Measurements from ENCODE around the gene MAGEA4. TPM values are rescaled to one million over a fixed set of nuclear protein-coding genes. Genes with fewer than 3 reads are reported as not detected.

MAGEA4 gene
- total RNA-seq, 1 donor from 2014 or later: not detected

- Mint-ChIP-seq H3K27ac (no peak overlapping the region), H3K4me3 (no peak overlapping the region), H3K4me1 (no peaks in the 10 kb centered on the region), H3K9me3 (no peaks in the 10 kb centered on the region), H3K36me3 (ENCODE audit: low read depth) (no peaks in the 10 kb centered on the region), H3K27me3 (no peaks in the 10 kb centered on the region)
- ATAC-seq (ENCODE audit: low read depth) (no peak), DNase-seq (no peak)
- ChIA-PET CTCF (no interaction called here), POLR2A (no interaction called here)
- TF ChIP-seq CTCF (IDR thresholded peaks at IDR 0.05): no peak
- intact Hi-C loops (cut with micrococcal nuclease): no loop called here
Observed at GRCh38 chrX:151954730-151955129, 42.0 kb downstream of the MAGEA4 start.

- Mint-ChIP-seq H3K4me1 (no peaks in the 10 kb centered on the region), H3K27me3 (no peaks in the 10 kb centered on the region), H3K27ac (no peak overlapping the region), H3K4me3 (no peak overlapping the region), H3K9me3 (no peaks in the 10 kb centered on the region), H3K36me3 (ENCODE audit: low read depth) (no peaks in the 10 kb centered on the region)
- no peak for DNase-seq
- ChIA-PET POLR2A (no interaction called here), CTCF (no interaction called here)
- no peak for ATAC-seq (ENCODE audit: low read depth)
- intact Hi-C loops (cut with micrococcal nuclease): no loop called here
- TF ChIP-seq CTCF (IDR thresholded peaks at IDR 0.05): no peak
Observed at GRCh38 chrX:151958101-151958500, 45.4 kb downstream of the MAGEA4 start.

- H3K4me3 Mint-ChIP-seq: no peak overlapping the region
- DNase-seq (no peak), ATAC-seq (ENCODE audit: low read depth) (no peak)
- no peaks in the 10 kb centered on the region for H3K4me1 Mint-ChIP-seq
- no peak overlapping the region for H3K27ac Mint-ChIP-seq
- no peaks in the 10 kb centered on the region for H3K9me3 Mint-ChIP-seq
- H3K36me3 Mint-ChIP-seq (ENCODE audit: low read depth): no peaks in the 10 kb centered on the region
- POLR2A ChIA-PET: no interaction called here
- H3K27me3 Mint-ChIP-seq: no peaks in the 10 kb centered on the region
- intact Hi-C loops (cut with micrococcal nuclease): no loop called here
- no peak for TF ChIP-seq CTCF (IDR thresholded peaks at IDR 0.05)
- CTCF ChIA-PET: no interaction called here
Observed at GRCh38 chrX:151962034-151962433, 49.3 kb downstream of the MAGEA4 start.

GRCh38 chrX:151966236-151966635 lies 53.5 kb downstream of the MAGEA4 start:
- DNase-seq (no peak), ATAC-seq (ENCODE audit: low read depth) (no peak)
- Mint-ChIP-seq H3K27ac (no peak overlapping the region), H3K9me3 (no peaks in the 10 kb centered on the region), H3K4me3 (no peak overlapping the region), H3K4me1 (no peaks in the 10 kb centered on the region), H3K36me3 (ENCODE audit: low read depth) (no peaks in the 10 kb centered on the region), H3K27me3 (no peaks in the 10 kb centered on the region)
- no peak for TF ChIP-seq CTCF (IDR thresholded peaks at IDR 0.05)
- POLR2A ChIA-PET: no interaction called here
- CTCF ChIA-PET: no interaction called here
- intact Hi-C loops (cut with micrococcal nuclease): no loop called here

GRCh38 chrX:151970027-151970426 lies 57.3 kb downstream of the MAGEA4 start:
- intact Hi-C loops (cut with micrococcal nuclease): no loop called here
- DNase-seq (no peak), ATAC-seq (ENCODE audit: low read depth) (no peak)
- H3K27ac Mint-ChIP-seq: no peak overlapping the region
- H3K9me3 Mint-ChIP-seq: no peaks in the 10 kb centered on the region
- ChIA-PET CTCF (no interaction called here), POLR2A (no interaction called here)
- no peaks in the 10 kb centered on the region for H3K4me1 Mint-ChIP-seq
- no peak overlapping the region for H3K4me3 Mint-ChIP-seq
- no peaks in the 10 kb centered on the region for H3K36me3 Mint-ChIP-seq (ENCODE audit: low read depth)
- peaks cover 9% of the 10 kb centered on the region for H3K27me3 Mint-ChIP-seq
- no peak for TF ChIP-seq CTCF (IDR thresholded peaks at IDR 0.05)

Measured in activated B cell treated with CpG ODN at 0.5 μM for 24 hours (primary cell).